Stomach (tissue), 4 donors: ENCODE measurements around the gene HUNK.
"Not testable (repeated sequence)": the region's sequence is repeated elsewhere in the genome, so short reads cannot be mapped to it uniquely, and the experiment has no call there.

Source experiments
- EP300 ChIP-seq: sonication (generic); formaldehyde crosslinking; IDR thresholded peaks from one replicate; pipeline ENCODE4 v1.6.1; 2017; ENCODE audit warnings: antibody characterized with exemption
- TF ChIP-seq, protein P1 (sequence below), 7 experiments: fragments of 450-650 bp in 4 of 7; fragments of 200-600 bp in 3 of 7; sonication (generic) in 3 of 7; IDR thresholded peaks; one replicate each; pipeline ENCODE4 v1.5.1; 2016 to 2019; ENCODE audit warnings: antibody characterized with exemption in 7 of 7, control low read depth in 2 of 7, mild to moderate bottlenecking in 1 of 7

DNA sequence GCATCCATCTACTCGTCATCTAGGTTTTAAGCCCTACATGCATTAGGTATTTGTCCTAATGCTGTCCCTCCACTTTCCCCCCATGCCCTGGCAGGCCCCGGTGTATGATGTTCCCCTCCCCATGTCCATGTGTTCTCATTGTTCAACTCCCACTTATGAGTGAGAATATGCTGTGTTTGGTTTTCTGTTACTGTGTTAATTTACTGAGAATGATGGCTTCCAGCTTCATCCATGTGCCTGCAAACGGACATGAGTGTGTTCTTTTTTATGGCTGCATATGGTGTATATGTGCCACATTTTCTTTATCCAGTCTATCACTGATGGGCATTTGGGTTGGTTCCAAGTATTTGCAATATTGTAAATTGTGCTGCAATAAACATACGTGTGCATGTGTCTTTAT, 165.9 kb downstream of the HUNK start:
- TF ChIP-seq, protein P1, sequence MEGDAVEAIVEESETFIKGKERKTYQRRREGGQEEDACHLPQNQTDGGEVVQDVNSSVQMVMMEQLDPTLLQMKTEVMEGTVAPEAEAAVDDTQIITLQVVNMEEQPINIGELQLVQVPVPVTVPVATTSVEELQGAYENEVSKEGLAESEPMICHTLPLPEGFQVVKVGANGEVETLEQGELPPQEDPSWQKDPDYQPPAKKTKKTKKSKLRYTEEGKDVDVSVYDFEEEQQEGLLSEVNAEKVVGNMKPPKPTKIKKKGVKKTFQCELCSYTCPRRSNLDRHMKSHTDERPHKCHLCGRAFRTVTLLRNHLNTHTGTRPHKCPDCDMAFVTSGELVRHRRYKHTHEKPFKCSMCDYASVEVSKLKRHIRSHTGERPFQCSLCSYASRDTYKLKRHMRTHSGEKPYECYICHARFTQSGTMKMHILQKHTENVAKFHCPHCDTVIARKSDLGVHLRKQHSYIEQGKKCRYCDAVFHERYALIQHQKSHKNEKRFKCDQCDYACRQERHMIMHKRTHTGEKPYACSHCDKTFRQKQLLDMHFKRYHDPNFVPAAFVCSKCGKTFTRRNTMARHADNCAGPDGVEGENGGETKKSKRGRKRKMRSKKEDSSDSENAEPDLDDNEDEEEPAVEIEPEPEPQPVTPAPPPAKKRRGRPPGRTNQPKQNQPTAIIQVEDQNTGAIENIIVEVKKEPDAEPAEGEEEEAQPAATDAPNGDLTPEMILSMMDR (IDR thresholded peaks at IDR 0.05), result not testable (repeated sequence)
- TF ChIP-seq EP300, result not testable (repeated sequence)
